Stomach smooth muscle (tissue), 2 donors: ENCODE measurements around the gene KREMEN1.
"Not testable (repeated sequence)": the region's sequence is repeated elsewhere in the genome, so short reads cannot be mapped to it uniquely, and the experiment has no call there.

Source experiments
- H3K27ac ChIP-seq: one replicate; pipeline ENCODE4 v1.7.0; 2013; ENCODE audit warnings: mild to moderate bottlenecking, low read length, inconsistent platforms
- H3K27me3 ChIP-seq, 2 donors: one replicate each; pipeline ENCODE4 v1.7.0; 2013; ENCODE audit warnings: low read length in 2 of 2; ENCODE audit not compliant: insufficient read depth in 2 of 2, control insufficient read depth in 1 of 2
- H3K36me3 ChIP-seq, 2 donors: one replicate each; pipeline ENCODE4 v1.7.0; 2013; ENCODE audit warnings: low read length in 2 of 2; ENCODE audit not compliant: control insufficient read depth in 2 of 2, insufficient read depth in 2 of 2
- H3K4me1 ChIP-seq: one replicate; pipeline ENCODE4 v1.7.0; 2013; ENCODE audit warnings: low read length; ENCODE audit not compliant: control insufficient read depth, insufficient read depth
- H3K4me3 ChIP-seq, 2 donors: one replicate each; pipeline ENCODE4 v1.7.0; 2013; ENCODE audit warnings: low read length in 2 of 2
- H3K9ac ChIP-seq, 2 donors: one replicate each; pipeline ENCODE4 v1.7.0; 2013; ENCODE audit warnings: low read length in 2 of 2, mild to moderate bottlenecking in 1 of 2
- H3K9me3 ChIP-seq, 2 donors: one replicate each; pipeline ENCODE4 v1.7.0; 2013; ENCODE audit warnings: low read length in 2 of 2; ENCODE audit not compliant: control insufficient read depth in 2 of 2
- donor health status: healthy.
- donor health status: Pancreatic carcinoma.

The KREMEN1 gene

DNA sequence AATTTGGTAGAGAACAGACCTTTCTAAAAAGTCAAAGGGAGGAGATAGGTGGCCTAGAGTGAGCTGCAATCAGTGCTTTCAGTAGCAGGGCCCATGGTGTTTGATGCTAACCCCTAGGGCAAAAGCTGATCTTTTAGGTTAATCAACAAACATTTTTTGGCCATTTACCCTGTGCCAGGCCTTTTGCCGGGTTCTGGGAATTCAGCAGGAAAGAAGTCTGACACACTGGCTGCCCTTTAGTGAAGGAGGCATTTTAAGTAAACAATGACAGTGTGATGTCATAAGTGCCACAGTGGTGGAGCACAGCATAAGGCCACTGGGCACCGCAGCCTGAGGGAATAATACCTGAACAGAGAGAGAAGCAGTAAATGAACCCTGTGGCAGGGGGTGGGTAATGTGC lies 40.3 kb upstream of the KREMEN1 start:
- no peak overlapping the region for H3K9ac ChIP-seq
- H3K27ac ChIP-seq, result no peak overlapping the region
- H3K9me3 ChIP-seq, result no peaks in the 10 kb centered on the region
- no peaks in the 10 kb centered on the region for H3K27me3 ChIP-seq
- H3K4me3 ChIP-seq, result no peak overlapping the region
- H3K4me1 ChIP-seq, result peaks cover 26% of the 10 kb centered on the region
- H3K36me3 ChIP-seq, result no peaks in the 10 kb centered on the region

- Histone ChIP-seq H3K4me1 (peaks cover 19% of the 10 kb centered on the region), H3K27ac (no peak overlapping the region), H3K9ac (no peak overlapping the region)
These were observed 35.4 kb upstream of the KREMEN1 start for GRCh38 chr22:29037340-29037932.

DNA sequence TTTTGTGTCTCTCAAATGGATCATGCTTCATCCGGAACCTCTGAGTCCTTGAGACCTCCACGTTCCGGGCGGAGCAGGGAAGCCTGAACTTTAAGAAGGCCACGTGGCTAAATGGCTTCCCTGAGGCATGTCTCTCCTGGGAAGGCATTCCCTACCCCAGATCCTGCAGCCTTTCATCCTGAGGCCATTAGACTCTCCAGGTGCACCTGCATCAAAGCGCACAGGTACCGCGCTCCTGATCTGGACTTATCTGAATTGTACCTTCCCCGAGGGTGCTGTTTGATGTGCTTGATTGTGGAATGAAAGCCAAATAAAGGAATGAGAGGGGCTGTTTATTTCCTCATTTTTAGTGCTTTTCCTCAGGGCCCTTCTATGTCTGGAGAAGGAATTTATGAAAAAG lies 33.7 kb upstream of the KREMEN1 start:
- Histone ChIP-seq H3K27ac (no peak overlapping the region), H3K4me1 (peaks cover 14% of the 10 kb centered on the region), H3K36me3 (peaks cover 8% of the 10 kb centered on the region in 2 donors), H3K9me3 (no peaks in the 10 kb centered on the region), H3K9ac (no peak overlapping the region), H3K27me3 (no peaks in the 10 kb centered on the region), H3K4me3 (no peak overlapping the region)

More at GRCh38 chr22:29037340-29037932, 35.4 kb upstream of the KREMEN1 start:
- Histone ChIP-seq H3K4me3 (peak overlapping the region in 1 of 2 donors; percentile 3), H3K27me3 (no peaks in the 10 kb centered on the region), H3K9me3 (no peaks in the 10 kb centered on the region), H3K36me3 (no peaks in the 10 kb centered on the region)

- H3K4me3 ChIP-seq, H3K27ac ChIP-seq, H3K9ac ChIP-seq, H3K9me3 ChIP-seq, H3K27me3 ChIP-seq: not testable (repeated sequence)
- peaks cover 14% of the 10 kb centered on the region for H3K4me1 ChIP-seq
- peaks cover 8 to 10% of the 10 kb centered on the region in 2 donors for H3K36me3 ChIP-seq
These were observed 33.2 kb upstream of the KREMEN1 start for GRCh38 chr22:29039684-29040083.

- Histone ChIP-seq H3K9ac (no peak overlapping the region), H3K4me1 (peaks cover 14% of the 10 kb centered on the region), H3K4me3 (no peak overlapping the region), H3K27ac (no peak overlapping the region), H3K27me3 (no peaks in the 10 kb centered on the region), H3K36me3 (peaks cover 8 to 14% of the 10 kb centered on the region in 2 donors), H3K9me3 (no peaks in the 10 kb centered on the region)
These were observed 32.2 kb upstream of the KREMEN1 start for GRCh38 chr22:29040385-29041275.

DNA sequence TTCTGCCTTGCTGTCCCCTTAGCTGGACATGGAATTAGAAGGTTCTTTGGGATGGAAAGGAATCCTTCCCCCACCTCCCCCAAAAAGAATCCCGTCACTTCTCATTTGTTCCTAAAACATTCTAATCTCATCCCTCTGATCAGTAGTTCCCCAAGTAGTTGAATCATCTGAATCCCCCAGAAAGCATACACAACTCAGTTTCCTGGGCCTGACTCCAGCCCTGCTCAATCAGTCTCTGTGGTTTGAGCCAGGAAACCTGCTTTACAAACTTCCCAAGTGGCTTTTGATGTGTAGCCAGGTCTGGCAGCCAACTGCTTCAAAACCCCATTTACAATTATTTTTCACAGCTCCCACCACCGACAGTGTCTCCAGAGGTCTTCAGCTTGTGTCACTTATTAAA lies 31.4 kb upstream of the KREMEN1 start:
- Histone ChIP-seq H3K4me1 (peaks cover 14% of the 10 kb centered on the region), H3K36me3 (peaks cover 15 to 21% of the 10 kb centered on the region in 2 donors), H3K9me3 (no peaks in the 10 kb centered on the region), H3K27me3 (no peaks in the 10 kb centered on the region), H3K4me3 (no peak overlapping the region), H3K9ac (no peak overlapping the region), H3K27ac (no peak overlapping the region)

DNA sequence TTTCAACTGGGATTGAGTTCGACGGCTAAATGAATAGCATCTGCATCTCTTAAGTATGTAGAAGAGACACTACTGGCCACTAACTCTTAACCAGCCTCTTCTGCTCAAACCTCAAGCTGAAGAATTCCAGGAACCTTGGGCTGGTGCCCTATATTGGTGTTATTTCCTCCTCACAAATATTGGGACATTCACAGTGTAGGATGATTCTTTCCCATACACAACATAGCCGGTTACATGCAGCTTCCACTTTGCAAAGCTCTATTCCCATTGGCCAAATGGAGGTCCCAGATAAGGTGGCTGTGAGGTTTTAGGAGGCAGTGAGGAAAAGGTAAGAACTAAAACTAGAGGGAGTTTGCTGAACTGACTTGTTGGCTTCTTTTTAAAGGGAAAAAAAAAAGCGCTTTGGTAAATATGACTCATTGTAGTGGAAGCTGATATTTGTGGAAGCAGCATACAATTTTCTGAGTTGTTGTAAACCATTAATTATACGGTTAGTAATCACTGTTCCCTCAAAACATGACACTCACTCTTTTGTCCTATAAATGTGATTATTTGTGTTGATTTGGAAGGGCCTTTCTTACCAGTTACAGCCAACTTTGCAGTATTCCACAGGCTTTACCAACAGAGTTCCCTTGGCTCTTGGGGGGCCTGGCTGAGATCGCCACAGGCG lies 28.8 kb upstream of the KREMEN1 start:
- no peak overlapping the region for H3K9ac ChIP-seq
- H3K36me3 ChIP-seq, result peaks cover 22 to 40% of the 10 kb centered on the region in 2 donors
- H3K27ac ChIP-seq, result no peak overlapping the region

GRCh38 chr22:29044657-29045176 lies 28.1 kb upstream of the KREMEN1 start:
- H3K4me3 ChIP-seq, result no peak overlapping the region
- H3K9me3 ChIP-seq, result no peaks in the 10 kb centered on the region
- H3K36me3 ChIP-seq, result peaks cover 27 to 46% of the 10 kb centered on the region in 2 donors
- no peak overlapping the region for H3K27ac ChIP-seq
- no peak overlapping the region for H3K9ac ChIP-seq
- no peaks in the 10 kb centered on the region for H3K27me3 ChIP-seq
- peaks cover 9% of the 10 kb centered on the region for H3K4me1 ChIP-seq

More for the DNA sequence above, 28.8 kb upstream of the KREMEN1 start:
- H3K4me1 ChIP-seq, result peaks cover 9% of the 10 kb centered on the region
- no peaks in the 10 kb centered on the region for H3K27me3 ChIP-seq
- no peaks in the 10 kb centered on the region for H3K9me3 ChIP-seq
- H3K4me3 ChIP-seq, result no peak overlapping the region

DNA sequence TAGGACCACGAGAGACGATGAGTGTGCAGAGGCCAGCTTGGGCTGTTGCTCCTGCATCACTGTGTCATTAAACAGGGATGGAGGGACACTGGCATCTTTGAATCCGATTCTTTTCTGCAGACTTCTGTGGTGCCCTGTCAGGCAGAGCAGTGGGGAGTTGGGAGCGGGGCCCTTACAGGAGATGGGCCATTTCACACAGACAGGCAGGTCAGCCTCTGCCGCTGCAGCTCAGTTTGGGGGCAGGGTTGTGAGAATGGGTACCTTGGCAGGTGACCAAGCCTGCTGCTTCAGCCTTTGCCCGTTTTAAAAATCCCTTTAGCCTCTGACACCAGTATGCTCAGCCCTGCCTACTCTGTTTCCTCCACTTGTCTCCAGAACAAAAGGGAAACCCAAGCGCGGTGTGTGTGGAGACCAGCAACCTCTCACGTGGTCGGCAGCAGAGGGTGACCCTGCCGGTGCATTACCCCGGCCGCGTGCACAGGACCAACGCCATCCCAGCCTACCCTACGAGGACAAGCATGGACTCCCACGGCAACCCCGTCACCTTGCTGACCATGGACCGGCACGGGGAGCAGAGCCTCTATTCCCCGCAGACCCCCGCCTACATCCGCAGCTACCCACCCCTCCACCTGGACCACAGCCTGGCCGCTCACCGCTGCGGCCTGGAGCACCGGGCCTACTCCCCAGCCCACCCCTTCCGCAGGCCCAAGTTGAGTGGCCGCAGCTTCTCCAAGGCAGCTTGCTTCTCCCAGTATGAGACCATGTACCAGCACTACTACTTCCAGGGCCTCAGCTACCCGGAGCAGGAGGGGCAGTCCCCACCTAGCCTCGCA lies 23.8 kb upstream of the KREMEN1 start:
- Histone ChIP-seq H3K36me3 (peaks cover 23 to 42% of the 10 kb centered on the region in 2 donors), H3K4me3 (no peak overlapping the region), H3K9me3 (no peaks in the 10 kb centered on the region)

More for the DNA sequence above, 23.8 kb upstream of the KREMEN1 start:
- Histone ChIP-seq H3K9ac (no peak overlapping the region), H3K27me3 (no peaks in the 10 kb centered on the region), H3K4me1 (no peaks in the 10 kb centered on the region), H3K27ac (no peak overlapping the region)
